GM12872 (cell line): ENCODE measurements around the gene OSBP2.

Experiments
- CTCF ChIP-seq: IDR thresholded peaks from 3 replicates; pipeline ENCODE4 v1.5.1; 2011; ENCODE audit warnings: low read depth, mild to moderate bottlenecking, low read length, moderate library complexity; ENCODE audit not compliant: insufficient read depth

OSBP2 gene

DNA sequence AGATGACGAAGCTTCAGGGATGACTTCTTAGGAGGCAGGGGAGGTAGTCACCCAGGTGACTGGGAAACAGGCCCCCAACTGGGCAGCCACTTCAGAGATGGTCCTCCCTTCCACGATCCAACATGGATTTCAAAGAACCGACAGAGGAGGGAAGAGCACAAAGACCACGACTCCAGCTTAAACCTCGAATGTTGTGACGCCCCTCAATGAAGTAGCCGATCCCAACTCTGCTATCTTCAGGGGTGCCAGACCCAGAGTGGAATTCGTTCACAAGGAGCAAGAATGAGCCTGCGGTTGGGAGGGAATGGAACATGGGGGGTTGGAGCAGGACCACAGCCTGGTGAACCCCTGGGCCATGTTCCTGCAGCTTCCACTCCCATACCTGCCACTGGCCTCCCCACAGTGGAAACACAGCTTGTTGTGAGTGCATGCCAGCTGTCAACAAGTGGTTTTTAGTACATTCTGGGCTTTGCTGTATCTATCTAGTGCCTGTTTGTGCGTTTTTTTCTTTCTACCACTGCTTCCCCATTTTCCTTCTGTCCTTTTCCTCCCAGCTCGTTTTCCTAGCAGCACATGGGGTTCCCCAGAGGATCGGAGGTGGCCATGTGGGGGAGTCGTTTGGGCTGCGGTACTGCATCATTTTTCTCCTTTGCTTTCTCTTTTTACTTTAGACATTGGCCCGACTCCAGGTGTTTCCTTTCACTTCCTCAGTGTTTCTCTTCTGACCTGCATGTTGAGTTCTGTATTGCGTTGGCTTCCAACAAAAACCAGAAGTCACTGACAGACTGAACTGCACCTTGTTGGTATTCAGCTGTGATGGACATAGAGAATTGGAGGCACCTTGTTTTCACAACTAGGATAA lies 208.1 kb downstream of the OSBP2 start:
- TF ChIP-seq CTCF: no peak

DNA sequence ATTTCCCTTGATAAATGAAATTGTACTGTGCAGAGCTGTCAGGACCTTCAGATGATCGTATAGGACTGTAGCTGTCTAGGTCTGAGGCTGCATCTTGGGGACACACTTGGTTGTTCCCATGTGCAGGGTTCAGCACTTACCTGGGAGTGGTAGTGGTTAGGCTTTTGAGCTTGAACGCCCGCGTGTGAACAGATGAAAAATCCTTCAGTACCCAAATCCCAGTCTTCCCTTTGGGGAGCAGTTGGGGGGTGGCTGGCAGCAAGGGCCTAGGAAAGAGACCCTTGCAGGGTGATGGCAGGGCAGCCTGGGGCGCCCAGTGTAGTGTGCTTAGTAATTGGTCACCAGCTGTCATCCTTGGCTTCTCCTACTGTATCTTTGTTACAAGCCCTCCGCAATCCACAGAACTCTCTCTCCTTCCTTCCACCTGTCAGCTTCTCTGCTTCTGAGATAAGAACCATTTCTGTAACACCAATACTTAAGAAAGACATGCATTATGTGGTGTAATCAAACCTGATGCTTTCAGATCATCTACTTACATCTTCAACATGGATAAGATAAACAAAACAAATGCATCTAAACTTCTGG lies 209.3 kb downstream of the OSBP2 start:
- no peak for TF ChIP-seq CTCF

GRCh38 chr22:30905696-30906341 lies 211.1 kb downstream of the OSBP2 start:
- no peak for TF ChIP-seq CTCF

- TF ChIP-seq CTCF: no peak
Observed at GRCh38 chr22:30906411-30906810, 211.7 kb downstream of the OSBP2 start.

DNA sequence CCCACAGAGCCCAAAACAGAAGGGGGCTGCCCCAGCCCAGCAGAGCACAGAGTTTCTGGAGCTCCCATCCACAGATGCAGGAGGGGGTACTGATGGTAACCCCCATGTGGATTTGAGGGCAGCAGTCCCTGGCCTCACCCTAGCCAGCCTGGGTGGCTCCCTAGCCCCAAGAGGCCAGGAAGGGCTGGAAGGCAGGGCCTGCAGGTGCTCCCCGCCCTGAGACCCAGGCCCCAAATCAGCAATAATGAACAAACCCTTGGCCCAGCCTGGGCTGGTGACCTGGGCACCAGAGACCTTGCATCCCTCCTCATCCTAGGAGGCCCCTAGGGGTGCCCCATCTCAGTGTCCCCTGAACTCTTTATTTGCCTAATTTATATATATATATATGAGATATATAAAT lies 212.3 kb downstream of the OSBP2 start:
- TF ChIP-seq CTCF: no peak

DNA sequence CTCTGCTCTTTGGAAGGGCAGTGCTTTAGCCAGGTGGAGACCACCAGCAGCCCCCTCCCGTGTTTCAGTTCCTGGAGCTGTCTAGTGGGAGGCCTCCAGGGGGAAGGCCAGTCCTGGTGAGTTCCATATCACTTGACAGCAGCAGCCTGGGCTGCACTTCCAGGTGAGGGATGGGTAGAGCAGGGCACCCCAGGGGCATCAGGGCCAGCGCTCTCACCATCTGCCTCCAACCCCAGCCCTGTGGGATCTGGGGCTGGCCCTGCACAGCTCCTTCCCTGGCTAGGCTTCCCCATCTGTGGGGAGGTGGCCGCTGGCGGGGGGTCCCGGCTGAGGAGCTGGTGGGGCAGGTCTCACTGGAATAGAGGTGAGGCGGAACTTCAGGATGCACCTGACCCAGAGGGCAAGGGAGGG lies 213.4 kb downstream of the OSBP2 start:
- no peak for TF ChIP-seq CTCF

DNA sequence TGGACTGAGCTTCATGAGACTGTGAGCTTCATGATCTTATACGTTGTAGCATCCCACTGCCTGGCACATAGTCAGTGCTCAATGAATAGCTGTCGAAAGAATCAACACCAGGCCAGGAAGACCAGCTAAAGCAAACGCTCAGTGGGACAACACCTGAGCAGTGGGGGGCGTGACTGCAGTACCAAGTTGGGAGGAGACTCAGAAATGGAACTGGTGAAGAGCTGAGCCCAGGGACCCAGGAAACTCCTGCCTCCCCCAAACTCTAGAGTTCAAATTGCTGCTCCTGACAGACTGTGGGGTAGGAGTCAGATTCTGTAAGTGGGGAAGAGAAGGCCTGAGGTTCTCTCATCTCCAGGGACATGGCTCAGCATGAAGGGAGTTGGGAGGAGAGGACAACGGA lies 214.6 kb downstream of the OSBP2 start:
- no peak for TF ChIP-seq CTCF
